Measurements from ENCODE around the gene RECQL.

RECQL gene

GRCh38 chr12:21501258-21502163, at the start of gene RECQL, which contains the start of gene GOLT1B:
RECQL (minus strand) TSS chr12:21501635; CDS start chr12:21499570, 2,065 bp downstream.
GOLT1B (plus strand) TSS chr12:21501789; CDS start chr12:21501924, 135 bp downstream.
- DNase-seq = peak; percentile 96 to 98

- DNase-seq = no peak
Measured at GRCh38 chr12:21547437-21547836, 46.0 kb upstream of the RECQL start.

DNA sequence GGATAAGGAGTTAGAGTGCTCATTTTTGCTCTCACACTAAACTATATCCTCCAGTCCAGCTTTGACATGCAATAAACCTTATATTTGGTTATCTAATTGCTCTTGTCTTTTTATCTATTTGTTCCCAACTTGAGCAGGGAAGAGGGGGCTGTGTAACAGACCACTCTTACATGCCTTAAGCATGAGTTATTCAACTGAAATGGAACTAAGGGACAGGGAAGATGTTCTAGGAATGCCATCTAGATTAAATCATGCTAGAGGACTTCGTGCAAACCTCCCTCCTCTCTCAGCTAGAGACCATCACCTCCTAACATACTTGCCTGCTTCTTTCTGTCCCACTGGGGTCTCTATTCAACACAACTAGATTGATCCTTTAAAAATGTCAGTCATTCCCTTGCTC, 45.3 kb upstream of the RECQL start:
- DNase-seq = no peak

DNA sequence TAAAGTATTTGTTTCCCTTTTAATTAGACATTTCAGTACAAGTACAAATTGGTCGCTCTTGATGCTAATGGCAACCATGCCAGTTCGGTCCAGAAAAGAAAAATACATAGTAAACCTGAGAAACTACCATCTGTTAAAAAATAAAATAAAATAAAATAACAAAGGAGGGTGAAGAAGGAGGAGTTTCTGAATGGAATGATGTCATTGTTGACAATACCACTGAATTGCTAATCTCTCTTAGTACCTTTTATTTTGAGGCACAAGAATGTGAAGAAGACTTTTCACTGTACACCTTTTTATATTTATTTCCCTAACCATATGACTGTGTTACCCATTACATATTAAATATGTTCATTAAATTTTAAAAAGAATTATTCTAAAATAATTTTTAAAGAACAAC, 44.1 kb upstream of the RECQL start:
- no peak for DNase-seq

DNA sequence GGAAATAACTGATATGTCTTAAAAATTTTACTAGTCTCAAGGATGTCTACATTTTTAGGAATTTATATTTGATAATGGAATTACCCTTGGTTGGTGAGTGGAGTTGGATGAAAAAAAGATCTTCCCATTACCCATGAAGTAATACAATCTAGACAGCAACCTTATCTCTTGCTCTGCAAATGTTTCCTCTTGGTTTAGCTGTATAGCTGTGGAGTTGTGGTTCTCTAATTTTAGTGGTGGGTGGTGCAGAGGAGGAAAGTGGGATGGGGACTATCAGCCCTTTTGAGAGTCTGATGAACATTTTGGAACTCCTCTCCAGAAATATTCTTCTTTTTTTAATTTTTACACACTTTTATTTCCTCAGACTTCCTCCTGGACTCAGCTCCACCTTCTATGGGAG, 41.7 kb upstream of the RECQL start:
- no peak for DNase-seq

GRCh38 chr12:21542403-21542802, 41.0 kb upstream of the RECQL start:
- DNase-seq = no peak

- peak in 1 of 2 experiments; percentile 36 for DNase-seq
Measured at GRCh38 chr12:21541773-21542172, 40.3 kb upstream of the RECQL start.

DNA sequence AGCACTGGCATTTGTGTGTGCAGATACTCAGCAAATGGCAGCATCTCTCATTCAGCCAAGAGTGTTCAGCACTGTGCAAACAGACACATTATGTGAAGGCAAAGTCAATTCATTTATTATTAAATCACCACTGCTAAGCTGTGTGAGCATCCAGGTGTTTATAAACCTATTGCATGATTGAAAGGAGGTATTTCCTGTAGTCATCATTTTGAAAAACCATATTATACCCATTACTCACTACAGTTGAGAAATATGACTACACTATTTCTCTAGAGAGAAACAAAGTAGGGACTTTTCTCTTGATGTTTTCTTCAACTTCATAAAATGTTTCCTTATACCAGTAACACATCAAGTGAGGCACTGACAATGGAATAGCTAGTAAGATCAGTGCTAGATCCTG, 38.4 kb upstream of the RECQL start:
- DNase-seq = peak in 1 of 2 experiments; percentile 57

DNA sequence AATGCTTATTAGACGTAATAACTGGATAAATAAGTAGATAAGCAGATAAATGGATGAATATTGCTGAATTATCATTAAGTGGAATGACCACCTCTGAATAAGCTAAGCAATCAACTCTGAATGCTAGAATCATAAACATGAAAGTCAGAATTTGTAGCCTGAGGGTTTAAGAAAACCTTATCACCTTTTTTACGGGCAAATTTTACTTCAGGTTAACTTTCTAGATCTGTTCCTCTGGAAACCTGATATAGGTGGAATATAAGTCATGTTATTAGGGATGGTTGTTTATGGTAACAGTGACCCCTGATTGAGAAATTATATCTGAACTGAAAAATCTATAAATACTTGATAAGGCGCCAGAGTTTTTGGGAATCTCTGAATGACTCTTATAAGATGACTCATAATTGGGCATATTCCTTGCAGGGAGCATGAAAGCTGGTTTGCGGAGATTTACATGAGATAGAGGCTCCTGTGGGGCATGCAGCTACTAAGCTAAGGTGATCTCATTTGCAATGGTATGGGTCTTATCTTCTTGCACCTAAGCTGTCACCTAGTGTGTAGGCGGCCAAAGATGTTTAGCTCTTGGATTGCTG, 36.7 kb upstream of the RECQL start:
- DNase-seq = no peak

DNA sequence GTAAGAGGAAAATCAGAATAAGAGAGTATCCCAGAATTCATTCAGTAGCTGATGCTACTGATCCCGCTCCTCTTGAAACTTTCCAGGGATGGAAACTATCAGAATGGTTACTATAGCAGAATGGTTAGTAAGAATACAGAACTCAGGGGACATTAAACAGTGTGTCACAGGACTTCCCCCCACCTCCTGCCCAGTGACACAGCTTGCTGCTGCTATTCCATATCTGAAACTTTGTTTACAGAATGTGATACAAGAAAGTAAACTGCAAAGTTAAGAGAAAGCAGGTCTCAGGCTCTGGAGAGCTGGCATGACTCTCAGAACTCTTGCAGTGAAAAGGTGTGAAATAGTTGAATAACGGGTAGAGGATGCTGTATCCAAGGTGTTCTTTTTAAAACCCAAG, 28.0 kb upstream of the RECQL start:
- DNase-seq = no peak

- no peak for DNase-seq
Measured at GRCh38 chr12:21528953-21529352, 27.5 kb upstream of the RECQL start.

GRCh38 chr12:21527451-21528180, 26.2 kb upstream of the RECQL start:
- peak; percentile 73 to 81 for DNase-seq

GRCh38 chr12:21526721-21527345, 25.4 kb upstream of the RECQL start:
- peak; percentile 8 to 35 for DNase-seq

DNA sequence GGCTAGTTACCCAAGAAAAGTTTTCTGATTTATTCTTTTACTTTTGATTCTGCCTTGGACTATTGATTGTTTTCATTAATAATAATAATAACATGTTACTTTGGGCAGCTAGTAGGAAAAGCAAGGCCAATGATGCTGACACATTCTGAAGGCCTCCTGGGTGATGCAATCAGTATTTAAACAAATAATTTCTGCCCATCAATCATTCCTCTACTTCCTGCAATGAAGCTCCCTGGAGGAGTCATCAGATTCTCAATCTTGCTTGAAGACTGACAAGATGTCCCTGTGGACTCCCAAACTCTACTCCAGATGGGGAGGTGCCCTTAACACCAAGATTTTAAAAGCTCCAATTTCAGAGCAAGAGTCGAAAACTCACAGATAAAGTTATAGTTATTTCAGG, 24.6 kb upstream of the RECQL start, which contains the start of gene SPX:
TSS of gene SPX (plus strand) at position 244 of the 400 bp plus-strand sequence. CDS start 177 bp downstream, outside the sequence.
- no peak for DNase-seq

DNA sequence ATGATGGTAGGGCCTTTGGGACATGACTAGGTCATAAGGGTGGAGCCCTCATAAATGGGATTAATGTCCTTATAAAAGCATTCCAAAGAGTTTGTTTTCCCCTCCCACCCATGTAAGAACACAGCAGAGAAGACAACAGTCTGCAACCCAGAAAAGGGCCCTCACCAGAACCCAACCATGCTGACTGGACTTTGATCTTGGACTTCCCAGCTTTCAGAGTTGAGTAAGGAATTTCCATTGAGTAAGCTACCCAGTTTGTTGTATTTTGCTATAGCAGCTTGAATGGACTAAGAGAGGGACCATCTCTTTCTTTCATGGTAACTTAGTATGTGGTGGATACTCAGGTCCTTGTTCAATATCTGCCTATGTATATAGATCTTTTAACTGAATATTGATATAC, 21.7 kb upstream of the RECQL start:
- DNase-seq = no peak

DNA sequence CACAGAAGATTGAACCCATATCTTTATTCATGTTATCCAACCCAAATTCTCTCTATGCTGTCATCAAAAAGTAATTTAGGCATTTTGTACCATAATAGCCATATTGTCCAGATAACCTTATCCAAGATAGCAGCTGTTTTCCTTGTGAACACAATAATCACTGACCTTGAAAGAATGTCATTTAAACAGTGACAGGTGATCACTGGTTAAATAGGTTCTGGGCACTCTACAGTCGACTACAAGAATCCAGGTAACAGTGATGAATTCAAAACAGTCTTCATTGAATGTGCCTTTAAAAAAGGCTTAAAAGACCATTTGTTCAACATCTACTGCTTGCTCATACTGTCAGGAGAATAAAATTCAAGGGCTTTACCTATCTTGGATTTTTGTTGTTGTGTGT, 20.1 kb upstream of the RECQL start:
- no peak for DNase-seq

DNA sequence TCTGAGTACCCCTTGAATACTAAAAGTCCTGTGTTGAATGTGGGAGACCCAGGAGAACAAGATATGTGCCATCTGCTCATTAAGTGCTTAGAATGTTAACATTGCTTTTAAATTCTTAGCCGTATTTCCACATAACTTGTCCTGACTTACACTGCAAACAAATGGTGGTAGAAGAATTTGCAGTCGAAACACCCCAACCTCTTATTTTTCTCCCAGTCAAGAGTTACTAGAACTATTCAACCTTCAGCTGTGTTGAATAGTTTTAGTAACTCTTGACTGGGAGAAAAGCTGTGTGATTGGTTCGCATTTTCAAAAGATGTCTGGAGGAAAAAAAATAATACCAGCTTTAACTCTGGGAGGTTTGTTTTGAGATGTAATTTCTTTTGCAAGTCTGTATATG, 17.0 kb upstream of the RECQL start:
- DNase-seq = no peak

DNA sequence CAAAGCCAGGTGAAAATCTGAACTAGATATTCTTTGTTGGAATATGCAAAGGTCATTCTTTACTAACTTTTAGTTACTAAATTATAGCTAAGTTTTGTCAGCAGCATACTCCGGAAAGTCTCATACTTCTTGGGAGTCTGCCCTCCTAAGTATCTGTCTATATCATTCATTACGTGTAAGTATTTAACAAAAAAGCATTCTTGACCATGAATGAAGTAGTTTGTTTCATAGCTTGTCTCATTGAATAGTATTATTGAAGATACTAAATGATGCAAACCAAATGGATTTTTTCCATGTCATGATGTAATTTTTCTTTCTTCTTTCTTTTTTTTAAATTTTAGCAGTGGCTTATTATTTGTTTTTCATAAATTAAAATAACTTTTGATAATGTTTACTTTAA, 14.8 kb upstream of the RECQL start:
- no peak for DNase-seq

- no peak for DNase-seq
Measured at GRCh38 chr12:21509768-21510167, 8.3 kb upstream of the RECQL start.

- DNase-seq = no peak
Measured at GRCh38 chr12:21507849-21508248, 6.4 kb upstream of the RECQL start.

- no peak for DNase-seq
Measured at GRCh38 chr12:21505888-21506287, 4.5 kb upstream of the RECQL start.

DNA sequence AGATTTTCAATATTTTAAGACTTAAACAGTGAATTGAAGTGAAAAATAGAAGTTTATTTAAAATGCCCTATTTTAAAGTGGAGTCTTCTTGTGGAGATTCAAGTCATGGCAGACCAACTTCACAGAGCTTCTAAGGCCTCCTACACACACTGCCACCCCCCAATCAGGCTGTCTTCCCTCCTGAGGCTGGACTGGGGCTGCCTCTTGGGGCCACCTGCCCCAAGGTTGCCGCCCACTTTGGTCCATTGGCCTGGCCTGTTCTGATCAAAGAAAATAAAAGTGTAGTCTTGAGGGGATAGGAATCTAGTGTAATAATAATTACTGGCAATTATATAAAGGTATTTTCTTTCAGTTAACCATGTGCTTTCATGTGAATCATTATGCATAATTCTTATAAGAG, 1.4 kb upstream of the RECQL start:
- DNase-seq = no peak

GRCh38 chr12:21502164-21502496, 695 bp upstream of the RECQL start:
- DNase-seq = no peak
